Activated CD8-positive, alpha-beta memory T cell treated with anti-CD3 and anti-CD28 coated beads for 24 hours (primary cell): Measurements from ENCODE around the gene ODC1.

Experiments
- DNase-seq: peaks from one replicate; pipeline ENCODE4 v3.0.0-alpha.2; 2020

The ODC1 gene

GRCh38 chr2:10397878-10398277 lies 50.2 kb downstream of the ODC1 start:
- no peak for DNase-seq

- DNase-seq = no peak
Measured at GRCh38 chr2:10397297-10397875, 50.7 kb downstream of the ODC1 start.

GRCh38 chr2:10396464-10396863 lies 51.7 kb downstream of the ODC1 start:
- no peak for DNase-seq

GRCh38 chr2:10395893-10396292 lies 52.2 kb downstream of the ODC1 start:
- no peak for DNase-seq

- no peak for DNase-seq
Measured at GRCh38 chr2:10393640-10393982, 54.5 kb downstream of the ODC1 start.

- DNase-seq = no peak
Measured at GRCh38 chr2:10392951-10393639, 55.0 kb downstream of the ODC1 start.

GRCh38 chr2:10392548-10392947 lies 55.6 kb downstream of the ODC1 start:
- DNase-seq = no peak

- no peak for DNase-seq
Measured at GRCh38 chr2:10392100-10392499, 56.0 kb downstream of the ODC1 start.

GRCh38 chr2:10390369-10390801 lies 57.7 kb downstream of the ODC1 start:
- DNase-seq = no peak
